Neural progenitor cell (in vitro differentiated cells): Measurements from ENCODE around the gene LURAP1L. TPM values are rescaled to one million over a fixed set of nuclear protein-coding genes. Genes with fewer than 3 reads are reported as not detected.
A peak's percentile ranks its signal among the peaks of the same experiment; 100 is the strongest.

Experiments used
- DNase-seq: peaks from one replicate; pipeline ENCODE4 v3.0.0-alpha.2; 2016; ENCODE audit warnings: low spot score
- H2AFZ ChIP-seq: fragments of 200-600 bp; sonication (generic); replicated peaks from 2 replicates; pipeline ENCODE4 v1.6.1; 2016; ENCODE audit warnings: antibody characterized with exemption
- H3F3A ChIP-seq: fragments of 200-600 bp; sonication (generic); 2 replicates; pipeline ENCODE4 v1.6.1; 2016; ENCODE audit warnings: antibody characterized with exemption, low read depth
- H3K27ac ChIP-seq: fragments of 200-600 bp; sonication (generic); 2 replicates; pipeline ENCODE4 v1.5.1; 2016; ENCODE audit warnings: mild to moderate bottlenecking
- H3K27me3 ChIP-seq: fragments of 200-600 bp; sonication (generic); 2 replicates; pipeline ENCODE4 v1.6.1; 2016; ENCODE audit warnings: mild to moderate bottlenecking, moderate library complexity
- H3K36me3 ChIP-seq: fragments of 200-600 bp; sonication (generic); 2 replicates; pipeline ENCODE4 v1.5.1; 2016
- H3K4me1 ChIP-seq: fragments of 200-600 bp; sonication (generic); 2 replicates; pipeline ENCODE4 v1.6.1; 2016; ENCODE audit warnings: mixed run types
- H3K4me2 ChIP-seq: fragments of 200-600 bp; sonication (generic); 2 replicates; pipeline ENCODE4 v1.6.1; 2016
- H3K4me3 ChIP-seq: fragments of 200-600 bp; sonication (generic); 2 replicates; pipeline ENCODE4 v1.5.1; 2016
- H3K79me2 ChIP-seq: fragments of 200-600 bp; sonication (generic); 2 replicates; pipeline ENCODE4 v1.6.1; 2016; ENCODE audit warnings: low read depth
- H3K9ac ChIP-seq: fragments of 200-600 bp; sonication (generic); 2 replicates; pipeline ENCODE4 v1.6.1; 2016
- H3K9me3 ChIP-seq: fragments of 200-600 bp; sonication (generic); 2 replicates; pipeline ENCODE4 v1.5.1; 2016; ENCODE audit warnings: low read depth
- H4K20me1 ChIP-seq: fragments of 200-600 bp; sonication (generic); 2 replicates; pipeline ENCODE4 v1.6.1; 2016; ENCODE audit warnings: low read depth
- H3K27ac Mint-ChIP-seq: 3 replicates; pipeline ENCODE4 v1.8.0; 2021; ENCODE audit warnings: mixed read lengths
- H3K27me3 Mint-ChIP-seq: 2 replicates; pipeline ENCODE4 v1.8.0; 2022; ENCODE audit warnings: low read depth, mild to moderate bottlenecking, inconsistent platforms, moderate library complexity, mixed read lengths; ENCODE audit not compliant: insufficient read depth
- H3K36me3 Mint-ChIP-seq: 3 replicates; pipeline ENCODE4 v1.8.0; 2021; ENCODE audit warnings: mixed read lengths
- H3K4me1 Mint-ChIP-seq: 3 replicates; pipeline ENCODE4 v1.8.0; 2021; ENCODE audit warnings: mixed read lengths
- H3K4me3 Mint-ChIP-seq: 3 replicates; pipeline ENCODE4 v1.8.0; 2021; ENCODE audit warnings: mild to moderate bottlenecking, moderate library complexity, mixed read lengths
- H3K9me3 Mint-ChIP-seq: 3 replicates; pipeline ENCODE4 v1.8.0; 2020; ENCODE audit warnings: mixed read lengths
- CTCF ChIP-seq: fragments of 200-600 bp; sonication (generic); IDR thresholded peaks from 2 replicates; pipeline ENCODE4 v1.5.1; 2017; ENCODE audit warnings: antibody characterized with exemption, mild to moderate bottlenecking
- EZH2 ChIP-seq: fragments of 200-600 bp; sonication (generic); IDR thresholded peaks from 2 replicates; pipeline ENCODE4 v1.6.1; 2017; ENCODE audit warnings: antibody characterized with exemption, mild to moderate bottlenecking, moderate library complexity
- EZH2phosphoT487 ChIP-seq: fragments of 200-600 bp; sonication (generic); IDR thresholded peaks from 2 replicates; pipeline ENCODE4 v1.6.1; 2017; ENCODE audit warnings: antibody characterized with exemption
- total RNA-seq: library from RNA; depleted of rRNA; stranded (reverse); fragments of >200 nt; gene quantifications from 2 replicates; pipeline ENCODE4 v1.2.3, GENCODE V29; 2015; ENCODE audit warnings: low replicate concordance

Gene LURAP1L
- total RNA-seq, 1 donor from 2014 or later, result 0.75 TPM

- H3K36me3 ChIP-seq, result no peaks in the 10 kb centered on the region
- Mint-ChIP-seq H3K4me1 (peaks cover 3% of the 10 kb centered on the region), H3K27ac (no peak overlapping the region), H3K27me3 (no peaks in the 10 kb centered on the region), H3K4me3 (no peak overlapping the region), H3K9me3 (peaks cover 4% of the 10 kb centered on the region), H3K36me3 (no peaks in the 10 kb centered on the region)
- no peaks in the 10 kb centered on the region for H4K20me1 ChIP-seq
- no peak overlapping the region for H3K27ac ChIP-seq
- no peak for DNase-seq
- no peak for TF ChIP-seq EZH2
- TF ChIP-seq CTCF, result no peak
- no peak for TF ChIP-seq EZH2phosphoT487
- H3K9ac ChIP-seq, result no peak overlapping the region
- H3F3A ChIP-seq, result no peaks in the 10 kb centered on the region
- no peaks in the 10 kb centered on the region for H3K27me3 ChIP-seq
- no peak overlapping the region for H3K4me3 ChIP-seq
- H3K79me2 ChIP-seq, result no peaks in the 10 kb centered on the region
- no peak overlapping the region for H2AFZ ChIP-seq
- H3K4me1 ChIP-seq, result peaks cover 11% of the 10 kb centered on the region
- H3K9me3 ChIP-seq, result no peaks in the 10 kb centered on the region
- no peak overlapping the region for H3K4me2 ChIP-seq
Observed at GRCh38 chr9:12808569-12808968, 33.7 kb downstream of the LURAP1L start.

- Mint-ChIP-seq H3K27ac (no peak overlapping the region), H3K27me3 (no peaks in the 10 kb centered on the region), H3K4me1 (peaks cover 3% of the 10 kb centered on the region), H3K9me3 (peaks cover 4% of the 10 kb centered on the region), H3K4me3 (no peak overlapping the region), H3K36me3 (no peaks in the 10 kb centered on the region)
- Histone ChIP-seq H3K27ac (no peak overlapping the region), H3K79me2 (no peaks in the 10 kb centered on the region), H3K27me3 (no peaks in the 10 kb centered on the region), H3F3A (no peaks in the 10 kb centered on the region), H2AFZ (peak overlapping the region; percentile 2), H3K4me2 (no peak overlapping the region), H4K20me1 (no peaks in the 10 kb centered on the region), H3K4me3 (no peak overlapping the region), H3K9ac (no peak overlapping the region), H3K9me3 (no peaks in the 10 kb centered on the region), H3K36me3 (no peaks in the 10 kb centered on the region), H3K4me1 (peaks cover 11% of the 10 kb centered on the region)
- DNase-seq, result no peak
- TF ChIP-seq EZH2phosphoT487 (no peak), CTCF (no peak), EZH2 (no peak)
Observed at GRCh38 chr9:12809720-12810119, 34.9 kb downstream of the LURAP1L start.

- Histone ChIP-seq H3K4me1 (peaks cover 11% of the 10 kb centered on the region), H4K20me1 (no peaks in the 10 kb centered on the region), H3K9me3 (no peaks in the 10 kb centered on the region), H3K27ac (no peak overlapping the region), H3F3A (no peaks in the 10 kb centered on the region), H3K4me2 (no peak overlapping the region), H3K79me2 (no peaks in the 10 kb centered on the region), H3K9ac (no peak overlapping the region), H3K27me3 (no peaks in the 10 kb centered on the region), H2AFZ (no peak overlapping the region), H3K4me3 (no peak overlapping the region), H3K36me3 (no peaks in the 10 kb centered on the region)
- TF ChIP-seq EZH2phosphoT487 (no peak), EZH2 (no peak), CTCF (no peak)
- DNase-seq, result no peak
- no peaks in the 10 kb centered on the region for H3K27me3 Mint-ChIP-seq
- H3K4me3 Mint-ChIP-seq, result no peak overlapping the region
- no peaks in the 10 kb centered on the region for H3K36me3 Mint-ChIP-seq
- H3K4me1 Mint-ChIP-seq, result peaks cover 3% of the 10 kb centered on the region
- H3K9me3 Mint-ChIP-seq, result peaks cover 4% of the 10 kb centered on the region
- no peak overlapping the region for H3K27ac Mint-ChIP-seq
Observed at GRCh38 chr9:12811935-12812334, 37.1 kb downstream of the LURAP1L start.
